Esophagus (tissue), 2 donors: ENCODE measurements around the gene CTBP2. TPM values are rescaled to one million over a fixed set of nuclear protein-coding genes. Genes with fewer than 3 reads are reported as not detected.
A peak's percentile ranks its signal among the peaks of the same experiment; 100 is the strongest.
"Not testable (repeated sequence)": the region's sequence is repeated elsewhere in the genome, so short reads cannot be mapped to it uniquely, and the experiment has no call there.

Experiments
- H3K27ac ChIP-seq, 2 donors: one replicate each; pipeline ENCODE4 v1.5.1; 2013; ENCODE audit warnings: low read depth in 2 of 2, mild to moderate bottlenecking in 2 of 2, inconsistent platforms in 1 of 2, low read length in 1 of 2, moderate library complexity in 1 of 2
- H3K27me3 ChIP-seq, 2 donors: one replicate each; pipeline ENCODE4 v1.6.1; 2013; ENCODE audit warnings: low read length in 2 of 2, control low read depth in 1 of 2, mild to moderate bottlenecking in 1 of 2; ENCODE audit not compliant: insufficient read depth in 2 of 2, control insufficient read depth in 1 of 2
- H3K36me3 ChIP-seq, 2 donors: one replicate each; pipeline ENCODE4 v1.6.1; 2013; ENCODE audit warnings: low read length in 1 of 2; ENCODE audit not compliant: control insufficient read depth in 2 of 2, insufficient read depth in 2 of 2
- H3K4me1 ChIP-seq, 2 donors: one replicate each; pipeline ENCODE4 v1.6.1; 2013; ENCODE audit warnings: low read length in 1 of 2; ENCODE audit not compliant: control insufficient read depth in 2 of 2, insufficient read depth in 2 of 2
- H3K4me3 ChIP-seq, 2 donors: one replicate each; pipeline ENCODE4 v1.5.1; 2013; ENCODE audit warnings: low read length in 2 of 2, mild to moderate bottlenecking in 2 of 2, low read depth in 1 of 2, moderate library complexity in 1 of 2
- H3K9me3 ChIP-seq, 2 donors: one replicate each; pipeline ENCODE4 v1.6.1; 2013; ENCODE audit warnings: mild to moderate bottlenecking in 2 of 2, low read depth in 1 of 2, low read length in 1 of 2, moderate library complexity in 1 of 2; ENCODE audit not compliant: control insufficient read depth in 2 of 2, insufficient read depth in 1 of 2
- WGBS, 2 donors: extraction: QIAGEN DNeasy Blood & Tissue Kit; methylation state at CpG; one replicate each; pipeline ENCODE4 v1.1.7; 2013; 5-methylcytosine and 5-hydroxymethylcytosine counted together
- polyA plus RNA-seq, 2 donors: library from polyadenylated mRNA; stranded (reverse); fragments of 200-250 nt; gene quantifications; one replicate each; pipeline ENCODE4 v1.2.3, GENCODE V29; 2013
- donor health status: healthy with polysubstance abuse.
- donor health status: Bipolar disorder and iron deficiency.

Gene CTBP2
- polyA plus RNA-seq, 2 donors: 15.4 to 33.3 TPM

DNA sequence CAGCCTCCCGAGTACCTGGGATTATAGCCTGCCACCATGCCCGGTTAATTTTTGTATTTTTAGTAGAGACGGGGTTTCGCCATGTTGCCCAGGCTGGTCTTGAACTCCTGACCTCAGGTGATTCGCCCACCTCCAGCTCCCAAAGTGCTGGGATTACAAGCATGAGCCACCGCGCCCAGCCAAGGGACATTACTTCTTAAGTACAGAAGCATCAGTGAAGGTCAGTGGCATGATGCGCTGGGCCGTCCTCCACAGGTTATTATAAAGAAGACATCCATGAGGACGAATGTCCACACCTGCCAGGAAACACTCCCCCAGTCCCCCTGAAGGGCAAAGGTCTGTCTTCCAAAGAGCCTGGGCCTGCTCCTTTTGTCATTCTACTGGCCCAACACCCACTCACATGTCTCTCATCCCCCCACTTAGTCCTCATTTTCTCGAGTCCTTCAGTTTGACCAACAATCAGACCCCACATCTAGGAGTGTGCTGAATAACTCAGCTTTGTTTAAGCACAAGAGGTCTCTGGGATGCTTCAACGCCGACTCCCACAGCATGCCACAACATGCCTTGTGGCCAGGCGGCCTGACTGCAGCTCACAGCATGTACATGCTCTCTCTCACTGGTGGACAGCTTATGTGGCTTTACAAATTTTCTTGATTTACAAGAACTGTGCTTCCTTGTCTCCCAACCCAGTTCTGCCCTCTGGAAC is 73.0 kb downstream of the CTBP2 start:
- WGBS, 2 donors: 82 to 84% methylated on average over 14 of the region's 14 CpGs
- Histone ChIP-seq H3K36me3 (peaks cover 0 to 7% of the 10 kb centered on the region in 2 donors), H3K9me3 (no peaks in the 10 kb centered on the region), H3K4me3 (no peak overlapping the region), H3K4me1 (peaks cover 4 to 18% of the 10 kb centered on the region in 2 donors), H3K27ac (peak overlapping the region in 1 of 2 donors; percentile 80), H3K27me3 (no peaks in the 10 kb centered on the region)

DNA sequence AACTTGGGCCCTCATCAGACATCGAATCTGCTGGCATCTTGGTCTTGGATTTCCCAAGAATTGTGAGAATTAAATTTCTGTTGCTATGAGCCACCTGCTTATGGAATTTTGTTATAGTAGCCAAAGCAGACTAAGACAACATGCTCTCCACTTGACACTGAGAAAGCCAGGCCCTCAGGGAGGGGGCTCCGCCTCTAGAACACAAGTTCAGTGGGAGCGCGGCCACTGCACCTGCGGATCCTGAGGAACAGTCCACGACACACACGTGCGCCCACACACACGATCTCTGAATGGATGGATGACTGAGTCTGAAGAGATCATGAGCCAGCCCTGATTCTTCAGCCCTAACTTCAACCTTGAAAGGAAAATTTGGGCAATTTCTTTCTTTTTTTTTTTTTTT is 73.7 kb downstream of the CTBP2 start:
- no peaks in the 10 kb centered on the region for H3K9me3 ChIP-seq
- H3K4me3 ChIP-seq: no peak overlapping the region
- H3K27me3 ChIP-seq: no peaks in the 10 kb centered on the region
- H3K36me3 ChIP-seq: peaks cover 0 to 7% of the 10 kb centered on the region in 2 donors
- WGBS, 2 donors: 87 to 92% methylated on average over 9 of the region's 9 CpGs
- H3K27ac ChIP-seq: no peak overlapping the region
- peaks cover 4 to 17% of the 10 kb centered on the region in 2 donors for H3K4me1 ChIP-seq

DNA sequence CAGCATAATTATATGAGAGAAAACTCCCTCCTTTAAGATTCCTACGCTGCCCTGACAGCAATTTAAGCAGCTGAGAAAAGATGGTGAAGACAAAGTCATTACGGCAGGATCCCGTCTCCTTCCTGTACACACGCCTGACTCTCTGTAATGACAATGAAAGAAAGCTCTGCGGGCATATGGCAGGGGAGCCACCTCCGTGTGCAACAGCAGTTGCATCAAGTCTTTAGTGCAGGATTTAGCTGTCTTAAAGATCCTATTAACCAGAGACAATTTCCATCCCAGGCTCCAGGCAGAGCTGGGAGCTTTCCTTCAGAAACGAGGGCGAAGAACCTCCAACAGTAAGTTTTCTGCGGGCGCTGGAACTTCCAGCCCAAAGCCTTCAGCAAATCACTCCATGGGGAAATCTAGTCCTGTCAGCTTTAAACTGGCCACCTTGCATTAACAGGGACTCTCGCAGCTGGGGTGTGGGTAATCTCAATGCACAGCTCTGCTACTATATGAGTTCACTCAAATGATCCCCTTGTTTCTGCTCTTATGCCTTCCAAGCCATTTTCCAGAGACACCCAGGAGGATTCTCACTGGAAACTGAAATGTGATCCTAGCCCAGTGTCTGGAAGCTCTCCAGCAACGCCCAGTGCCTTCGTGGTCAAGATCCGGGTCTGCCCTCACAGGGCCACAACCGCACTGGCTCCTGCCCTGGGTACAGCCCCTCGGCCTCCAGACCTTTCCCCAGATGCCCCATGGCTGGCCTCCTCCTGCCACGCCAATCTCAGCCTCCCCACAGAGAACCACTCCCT is 74.9 kb downstream of the CTBP2 start:
- H3K27me3 ChIP-seq: no peaks in the 10 kb centered on the region
- no peaks in the 10 kb centered on the region for H3K9me3 ChIP-seq
- WGBS, 2 donors: 73% methylated on average over 17 of the region's 17 CpGs
- peaks cover 0 to 7% of the 10 kb centered on the region in 2 donors for H3K36me3 ChIP-seq
- peak overlapping the region; percentile 33 to 76 for H3K27ac ChIP-seq
- H3K4me1 ChIP-seq: peaks cover 4 to 17% of the 10 kb centered on the region in 2 donors
- H3K4me3 ChIP-seq: no peak overlapping the region

DNA sequence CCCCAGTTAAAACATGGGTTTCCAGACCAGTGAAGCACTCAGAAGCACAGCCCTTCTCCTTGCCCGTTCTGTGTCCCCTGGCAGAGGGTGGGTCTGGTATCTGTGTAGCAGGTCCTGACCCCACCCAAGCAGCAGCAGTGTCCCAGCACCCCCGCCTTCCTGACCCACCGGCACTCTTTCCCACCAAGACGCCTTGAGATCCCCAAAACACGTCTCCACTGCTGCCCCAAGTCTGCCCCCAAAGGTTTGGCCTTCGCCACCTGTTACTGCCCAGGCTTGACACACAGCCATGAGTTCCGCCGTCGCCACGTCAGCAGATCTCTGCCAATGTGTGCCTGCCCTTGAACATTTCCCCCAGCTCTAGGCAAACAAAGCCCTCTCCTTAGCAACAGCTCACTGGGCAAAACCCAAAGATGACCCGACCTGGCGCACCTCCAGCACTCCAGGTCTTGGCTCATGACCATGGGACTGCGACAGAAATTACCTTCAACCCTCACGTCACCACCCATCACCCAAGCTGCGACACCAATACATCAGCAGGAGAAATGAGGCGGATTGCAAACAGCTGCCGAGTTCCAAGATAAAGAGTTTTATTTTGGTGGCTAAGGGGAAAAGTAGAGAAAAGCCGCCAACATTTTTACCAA is 75.6 kb downstream of the CTBP2 start:
- H3K36me3 ChIP-seq: peaks cover 0 to 7% of the 10 kb centered on the region in 2 donors

DNA sequence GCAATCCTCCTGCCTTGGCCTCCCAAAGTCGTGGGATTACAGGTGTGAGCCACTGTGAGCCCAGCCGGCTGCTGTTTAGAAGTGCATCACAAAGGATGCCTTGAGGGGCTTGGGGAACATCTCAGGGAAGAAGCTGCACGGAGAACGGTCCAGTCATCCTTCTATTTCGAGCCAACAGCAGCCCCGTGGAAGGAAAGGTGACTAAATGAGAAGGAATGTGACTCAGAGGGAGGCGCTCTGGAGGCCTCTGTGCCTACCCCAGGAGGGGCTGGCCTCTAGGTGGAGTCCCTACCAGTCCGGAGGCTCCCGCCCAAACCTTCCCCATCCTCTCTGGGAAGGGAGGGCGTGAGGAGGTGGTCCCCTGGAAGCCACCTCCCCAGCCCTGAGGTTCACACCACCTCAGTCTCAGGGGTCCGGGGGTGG is 76.2 kb downstream of the CTBP2 start:
- no peaks in the 10 kb centered on the region for H3K9me3 ChIP-seq
- peaks cover 0 to 17% of the 10 kb centered on the region in 2 donors for H3K4me1 ChIP-seq
- H3K27ac ChIP-seq: peak overlapping the region; percentile 48 to 58
- H3K4me3 ChIP-seq: no peak overlapping the region
- WGBS, 2 donors: 59 to 78% methylated on average over 11 of the region's 11 CpGs
- no peaks in the 10 kb centered on the region for H3K27me3 ChIP-seq
- peaks cover 0 to 7% of the 10 kb centered on the region in 2 donors for H3K36me3 ChIP-seq

More for the DNA sequence above, 75.6 kb downstream of the CTBP2 start:
- Histone ChIP-seq H3K4me3 (no peak overlapping the region), H3K27ac (peak overlapping the region; percentile 48 to 76), H3K9me3 (no peaks in the 10 kb centered on the region), H3K27me3 (no peaks in the 10 kb centered on the region), H3K4me1 (peaks cover 4 to 17% of the 10 kb centered on the region in 2 donors)
- WGBS, 2 donors: 67 to 75% methylated on average over 18 of the region's 18 CpGs

DNA sequence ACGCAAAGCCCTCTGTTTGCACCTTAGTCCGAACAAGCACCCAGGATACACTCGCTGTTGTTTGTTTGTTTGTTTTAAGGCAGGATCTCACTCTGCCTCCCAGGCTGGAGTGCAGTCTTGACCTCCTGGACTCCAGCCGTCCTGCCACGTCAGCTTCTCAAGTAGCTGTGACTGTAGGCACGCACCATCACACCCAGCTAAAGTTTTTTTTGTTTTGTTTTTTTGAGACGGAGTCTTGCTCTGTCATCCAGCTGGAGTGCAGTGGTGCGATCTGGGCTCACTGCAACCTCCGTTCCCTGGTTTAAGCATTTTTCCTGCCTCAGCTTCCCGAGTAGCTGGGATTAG is 76.8 kb downstream of the CTBP2 start:
- no peaks in the 10 kb centered on the region for H3K9me3 ChIP-seq
- no peak overlapping the region for H3K27ac ChIP-seq
- H3K4me3 ChIP-seq: no peak overlapping the region
- 80 to 81% methylated on average over 10 of the region's 10 CpGs for WGBS, 2 donors
- H3K4me1 ChIP-seq: peaks cover 0 to 17% of the 10 kb centered on the region in 2 donors
- H3K36me3 ChIP-seq: peaks cover 0 to 7% of the 10 kb centered on the region in 2 donors
- no peaks in the 10 kb centered on the region for H3K27me3 ChIP-seq

DNA sequence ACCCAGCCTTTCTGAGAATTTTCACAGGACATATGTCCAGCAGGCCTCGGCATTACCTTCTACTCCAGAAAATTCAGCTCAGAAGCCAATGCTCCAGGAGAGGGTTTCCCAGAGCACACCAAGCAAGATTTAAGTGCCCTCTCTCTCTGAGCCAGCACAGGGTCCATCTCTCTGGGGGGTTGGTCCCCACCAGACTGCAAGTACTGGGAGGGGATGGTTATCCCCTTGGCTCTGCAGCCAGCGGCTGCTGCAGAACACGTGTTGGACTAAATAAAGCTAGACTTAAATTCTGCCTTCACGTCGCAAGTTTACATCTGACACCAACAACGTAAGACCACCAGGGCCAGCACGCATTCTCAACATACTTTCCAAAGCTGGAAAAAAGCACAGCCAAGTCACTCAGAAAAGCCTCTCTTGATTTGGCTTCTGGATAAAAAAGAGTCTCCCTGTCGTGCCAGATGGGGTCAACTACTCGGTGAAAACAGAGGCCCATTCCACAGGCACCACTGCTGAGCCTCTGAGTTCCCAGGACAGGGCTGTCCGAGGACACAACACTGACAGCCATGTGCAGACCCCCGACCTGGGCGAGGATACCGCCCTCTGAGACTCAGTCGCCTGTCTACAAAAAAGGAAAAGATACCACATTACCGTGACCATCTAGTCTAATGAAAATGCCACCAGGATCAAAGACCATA is 77.3 kb downstream of the CTBP2 start:
- Histone ChIP-seq H3K4me3 (no peak overlapping the region), H3K27me3 (no peaks in the 10 kb centered on the region), H3K36me3 (peaks cover 0 to 7% of the 10 kb centered on the region in 2 donors), H3K27ac (no peak overlapping the region), H3K4me1 (peaks cover 0 to 13% of the 10 kb centered on the region in 2 donors), H3K9me3 (no peaks in the 10 kb centered on the region)
- 76 to 79% methylated on average over 15 of the region's 15 CpGs for WGBS, 2 donors

DNA sequence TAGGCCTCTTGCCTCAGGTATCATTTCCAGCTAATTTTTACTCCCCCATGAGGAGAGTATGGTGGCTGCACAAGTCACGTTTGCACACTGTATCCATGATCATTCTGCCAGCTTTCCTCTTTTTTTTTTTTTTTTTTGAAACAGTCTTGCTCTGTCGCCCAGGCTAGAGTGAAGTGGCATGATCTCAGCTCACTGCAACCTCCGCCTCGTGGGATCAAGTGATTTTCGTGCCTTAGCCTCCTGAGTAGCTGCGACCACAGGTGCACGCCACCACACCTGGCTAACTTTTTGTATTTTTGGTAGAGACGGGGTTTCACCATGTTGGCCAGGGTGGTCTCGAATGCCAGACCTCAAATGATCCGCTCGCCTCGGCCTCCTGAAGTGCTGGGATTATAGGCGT is 77.9 kb downstream of the CTBP2 start:
- H3K4me1 ChIP-seq, H3K36me3 ChIP-seq, H3K9me3 ChIP-seq, H3K27me3 ChIP-seq, H3K4me3 ChIP-seq, H3K27ac ChIP-seq: not testable (repeated sequence)
- WGBS, 2 donors: 91 to 92% methylated on average over 13 of the region's 13 CpGs

DNA sequence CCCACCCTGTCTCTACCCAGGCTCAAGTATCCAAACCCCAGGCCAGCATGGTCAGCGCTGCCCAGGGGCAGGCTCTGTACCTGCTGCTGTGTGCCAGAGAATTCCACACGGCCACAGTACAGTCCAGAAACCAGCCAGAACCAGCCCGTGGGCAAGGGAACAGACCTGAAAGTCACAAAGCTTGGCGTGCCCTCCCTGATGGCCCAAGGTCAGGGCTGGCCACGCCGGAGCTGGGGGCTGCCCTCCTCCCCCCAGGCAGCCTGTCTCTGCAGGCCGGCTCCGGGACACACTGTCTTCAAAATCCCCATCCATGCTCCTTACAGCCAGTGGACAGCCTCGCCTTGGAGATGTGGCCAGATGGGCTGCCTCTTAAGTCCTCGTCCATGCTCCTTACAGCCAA is 78.4 kb downstream of the CTBP2 start:
- H3K9me3 ChIP-seq: no peaks in the 10 kb centered on the region
- peaks cover 0 to 2% of the 10 kb centered on the region in 2 donors for H3K36me3 ChIP-seq
- H3K4me3 ChIP-seq: no peak overlapping the region
- H3K27me3 ChIP-seq: no peaks in the 10 kb centered on the region
- 75 to 83% methylated on average over 10 of the region's 10 CpGs for WGBS, 2 donors
- no peak overlapping the region for H3K27ac ChIP-seq
- H3K4me1 ChIP-seq: peaks cover 0 to 6% of the 10 kb centered on the region in 2 donors
